Tibial nerve (tissue), 4 donors: ENCODE results near the gene SENP3. TPM values are rescaled to one million over a fixed set of nuclear protein-coding genes. Genes with fewer than 3 reads are reported as not detected.
A peak's percentile ranks its signal among the peaks of the same experiment; 100 is the strongest.

Experiments used
- DNase-seq, 2 donors: peaks; one replicate each; pipeline ENCODE4 v3.0.0-alpha.2; 2019; ENCODE audit warnings: low spot score in 2 of 2
- H3K27ac ChIP-seq, 4 donors: fragments of 200-600 bp; sonication (generic) in 3 of 4; one replicate each; pipeline ENCODE4 v1.5.1; 2017 to 2019; ENCODE audit warnings: mild to moderate bottlenecking in 1 of 4
- H3K27me3 ChIP-seq, 2 donors: fragments of 200-600 bp; sonication (generic) in 1 of 2; one replicate each; pipeline versions ENCODE4 v1.5.1 to v1.6.0; 2017 to 2019
- H3K36me3 ChIP-seq, 3 donors: fragments of 200-600 bp; sonication (generic); one replicate each; pipeline ENCODE4 v1.5.1; 2018 to 2019
- H3K4me1 ChIP-seq, 4 donors: fragments of 200-600 bp; sonication (generic) in 3 of 4; one replicate each; pipeline ENCODE4 v1.5.1; 2017 to 2019
- H3K4me3 ChIP-seq, 4 donors: fragments of 200-600 bp; sonication (generic) in 3 of 4; one replicate each; pipeline ENCODE4 v1.5.1; 2017 to 2019; ENCODE audit warnings: mild to moderate bottlenecking in 1 of 4, moderate library complexity in 1 of 4
- H3K9me3 ChIP-seq, 4 donors: fragments of 200-600 bp; sonication (generic) in 3 of 4; one replicate each; pipeline ENCODE4 v1.5.1; 2017 to 2019
- EP300 ChIP-seq, 2 donors: sonication (generic); formaldehyde crosslinking; IDR thresholded peaks; one replicate each; pipeline ENCODE4 v1.6.1; 2017; ENCODE audit warnings: antibody characterized with exemption in 2 of 2, mild to moderate bottlenecking in 1 of 2
- POLR2A ChIP-seq, 2 donors: fragments of 450-650 bp; IDR thresholded peaks; one replicate each; pipeline ENCODE4 v1.6.1; 2017; ENCODE audit warnings: antibody characterized with exemption in 2 of 2, mild to moderate bottlenecking in 2 of 2, moderate library complexity in 2 of 2
- WGBS, 2 donors: methylation state at CpG; one replicate each; pipeline ENCODE4 v1.1.5; 2018; 5-methylcytosine and 5-hydroxymethylcytosine counted together
- total RNA-seq, 4 donors: library from RNA; depleted of rRNA; stranded (reverse); fragments of >200 nt; gene quantifications; one replicate each; pipeline ENCODE4 v1.1.0, GENCODE V29; 2016
- TF ChIP-seq, protein P1 (sequence below), 5 experiments: fragments of 200-600 bp in 3 of 5; fragments of 450-650 bp in 2 of 5; sonication (generic) in 3 of 5; IDR thresholded peaks; one replicate each; pipeline ENCODE4 v1.5.1; 2016 to 2019; ENCODE audit warnings: antibody characterized with exemption in 5 of 5, mild to moderate bottlenecking in 3 of 5, moderate library complexity in 2 of 5

Gene SENP3
- total RNA-seq, 4 donors from 2014 or later: 54.3 to 75.4 (median 59.0) TPM

DNA sequence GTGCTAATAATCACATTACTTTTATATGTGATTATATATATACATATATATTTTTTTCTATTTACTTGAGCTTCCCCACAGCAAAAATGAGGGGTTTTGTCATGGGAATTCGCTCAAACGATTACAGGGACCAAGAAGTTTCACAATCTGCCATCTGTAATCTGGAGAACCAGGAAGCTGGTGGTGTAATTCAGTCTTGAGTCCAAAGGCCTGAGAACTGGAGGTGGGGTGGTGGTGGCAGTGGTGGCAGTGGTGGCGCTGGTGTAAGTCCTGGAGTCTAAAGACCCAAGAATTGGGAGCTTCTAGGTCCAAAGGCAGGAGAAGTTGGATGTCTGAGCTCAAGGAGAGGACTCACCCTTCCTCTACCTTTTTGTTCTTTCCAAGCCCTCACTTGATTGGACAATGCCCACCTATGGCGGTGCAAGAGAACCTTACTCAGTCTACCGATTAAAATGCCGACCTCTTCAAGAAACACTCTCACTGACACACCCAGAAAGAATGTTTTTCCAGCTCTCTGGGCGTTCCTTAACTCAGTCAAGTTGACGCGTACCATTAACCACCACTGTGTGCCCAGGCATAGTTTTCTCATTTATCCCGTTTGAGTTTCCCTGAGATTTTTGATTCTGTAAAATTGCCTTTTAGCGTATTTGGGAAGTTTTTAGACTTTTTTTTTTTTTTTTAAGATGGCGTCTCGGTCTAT, 45.7 kb upstream of the SENP3 start:
- no peak for DNase-seq
- TF ChIP-seq EP300 (IDR thresholded peaks at IDR 0.05) (no peak), POLR2A (IDR thresholded peaks at IDR 0.05) (no peak)
- TF ChIP-seq, protein P1, sequence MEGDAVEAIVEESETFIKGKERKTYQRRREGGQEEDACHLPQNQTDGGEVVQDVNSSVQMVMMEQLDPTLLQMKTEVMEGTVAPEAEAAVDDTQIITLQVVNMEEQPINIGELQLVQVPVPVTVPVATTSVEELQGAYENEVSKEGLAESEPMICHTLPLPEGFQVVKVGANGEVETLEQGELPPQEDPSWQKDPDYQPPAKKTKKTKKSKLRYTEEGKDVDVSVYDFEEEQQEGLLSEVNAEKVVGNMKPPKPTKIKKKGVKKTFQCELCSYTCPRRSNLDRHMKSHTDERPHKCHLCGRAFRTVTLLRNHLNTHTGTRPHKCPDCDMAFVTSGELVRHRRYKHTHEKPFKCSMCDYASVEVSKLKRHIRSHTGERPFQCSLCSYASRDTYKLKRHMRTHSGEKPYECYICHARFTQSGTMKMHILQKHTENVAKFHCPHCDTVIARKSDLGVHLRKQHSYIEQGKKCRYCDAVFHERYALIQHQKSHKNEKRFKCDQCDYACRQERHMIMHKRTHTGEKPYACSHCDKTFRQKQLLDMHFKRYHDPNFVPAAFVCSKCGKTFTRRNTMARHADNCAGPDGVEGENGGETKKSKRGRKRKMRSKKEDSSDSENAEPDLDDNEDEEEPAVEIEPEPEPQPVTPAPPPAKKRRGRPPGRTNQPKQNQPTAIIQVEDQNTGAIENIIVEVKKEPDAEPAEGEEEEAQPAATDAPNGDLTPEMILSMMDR (IDR thresholded peaks at IDR 0.05): no peak
- Histone ChIP-seq H3K27me3 (no peaks in the 10 kb centered on the region), H3K27ac (peak overlapping the region in 1 of 4 donors; percentile 1), H3K36me3 (peaks cover 3 to 36% (median 17%) of the 10 kb centered on the region in 3 donors), H3K9me3 (no peaks in the 10 kb centered on the region), H3K4me3 (no peak overlapping the region), H3K4me1 (peaks cover 0 to 13% (median 0%) of the 10 kb centered on the region in 4 donors)
- 80 to 82% methylated on average over 13 of the region's 13 CpGs for WGBS, 2 donors

DNA sequence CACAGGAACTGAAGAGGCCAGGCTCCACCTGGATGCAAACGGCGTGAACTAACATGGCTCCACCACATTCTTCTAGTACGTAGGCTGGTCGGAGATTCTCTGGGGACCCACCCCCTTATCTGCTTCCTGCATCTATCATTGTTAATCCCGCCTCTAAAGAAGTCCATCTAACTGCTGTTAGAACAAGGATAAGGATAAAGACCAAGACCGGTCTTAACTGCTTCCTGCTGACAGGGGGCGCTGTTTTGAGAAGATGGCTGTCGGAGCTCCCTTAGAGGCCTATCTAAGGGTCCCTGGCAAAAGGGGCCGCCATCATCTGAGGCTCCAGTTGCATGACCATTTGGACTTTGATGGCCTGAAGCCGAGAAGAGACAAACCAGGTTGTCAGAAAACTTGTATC, 38.7 kb upstream of the SENP3 start:
- TF ChIP-seq EP300 (IDR thresholded peaks at IDR 0.05): no peak
- TF ChIP-seq, protein P1 (IDR thresholded peaks at IDR 0.05): peak in 4 of 5 experiments; percentile 21 to 40 (median 30)
- H3K27ac ChIP-seq: no peak overlapping the region
- WGBS, 2 donors: 42 to 43% methylated on average over 10 of the region's 10 CpGs
- no peak overlapping the region for H3K4me3 ChIP-seq
- H3K4me1 ChIP-seq: no peaks in the 10 kb centered on the region
- no peaks in the 10 kb centered on the region for H3K27me3 ChIP-seq
- peaks cover 0 to 2% (median 0%) of the 10 kb centered on the region in 4 donors for H3K9me3 ChIP-seq
- DNase-seq: peak in 1 of 2 donors; percentile 13
- H3K36me3 ChIP-seq: no peaks in the 10 kb centered on the region

DNA sequence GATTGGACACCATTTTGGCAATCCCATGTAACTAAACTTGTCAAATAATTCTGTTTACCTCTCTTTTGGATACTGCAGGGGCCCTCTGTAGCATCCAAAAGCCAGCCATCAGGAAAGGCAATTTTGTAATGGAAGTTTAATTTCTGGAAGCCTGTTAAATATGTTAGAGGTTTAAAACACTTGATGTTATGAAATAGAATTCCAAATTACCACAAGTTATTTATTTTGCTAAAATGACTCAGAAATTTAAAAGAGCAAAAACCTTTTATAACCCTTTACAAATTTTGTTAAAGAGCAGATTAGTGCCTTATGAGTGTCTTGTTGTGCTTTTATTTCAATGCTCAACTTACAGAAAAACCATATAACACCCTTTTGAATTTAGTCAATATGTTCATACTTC, 32.9 kb upstream of the SENP3 start:
- peaks cover 0 to 26% (median 6%) of the 10 kb centered on the region in 4 donors for H3K9me3 ChIP-seq
- DNase-seq: no peak
- no peaks in the 10 kb centered on the region for H3K4me1 ChIP-seq
- no peaks in the 10 kb centered on the region for H3K36me3 ChIP-seq
- H3K4me3 ChIP-seq: no peak overlapping the region
- TF ChIP-seq, protein P1 (IDR thresholded peaks at IDR 0.05): no peak
- no peak overlapping the region for H3K27ac ChIP-seq
- no peaks in the 10 kb centered on the region for H3K27me3 ChIP-seq

DNA sequence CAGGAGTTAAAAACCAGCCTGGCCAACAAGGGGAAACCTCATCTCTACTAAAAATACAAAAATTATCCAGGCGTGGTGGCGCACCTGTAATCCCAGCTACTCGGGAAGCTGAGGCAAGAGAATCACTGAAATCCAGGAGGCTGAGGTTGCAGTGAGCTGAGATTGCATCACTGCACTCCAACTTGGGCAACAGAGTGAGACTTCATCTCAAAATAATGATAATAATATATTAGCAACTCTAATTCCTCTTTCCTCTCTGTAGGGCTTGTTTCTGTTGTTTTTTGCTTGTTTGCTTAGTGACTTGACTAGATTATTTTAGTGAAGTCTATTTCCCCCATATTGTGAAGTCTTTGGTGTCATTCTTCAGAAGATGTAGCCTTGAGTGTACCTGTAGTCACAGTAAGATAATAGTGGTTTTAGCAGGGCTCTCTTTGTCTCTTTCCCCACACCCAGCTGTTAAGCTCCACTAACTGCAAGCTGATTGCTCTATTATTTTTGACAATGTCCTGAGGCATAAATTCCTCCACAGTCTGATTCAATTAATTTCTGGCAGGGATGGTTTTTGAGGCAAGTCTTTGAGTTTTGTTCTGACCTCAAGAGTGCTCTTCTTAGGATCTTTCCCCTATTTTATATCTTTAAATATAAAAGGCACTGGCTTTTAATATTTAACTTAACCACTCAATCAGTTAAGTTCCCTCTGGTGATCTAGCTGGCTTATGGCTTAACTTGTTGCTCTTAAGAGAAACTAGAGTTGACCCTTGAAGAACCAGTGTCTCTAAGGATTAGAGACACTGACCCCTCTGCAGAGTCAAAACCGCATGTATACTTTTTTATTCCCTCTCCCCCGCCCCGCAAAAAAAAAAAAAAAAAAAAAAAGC, 31.5 kb upstream of the SENP3 start:
- no peaks in the 10 kb centered on the region for H3K4me1 ChIP-seq
- no peak overlapping the region for H3K4me3 ChIP-seq
- H3K27me3 ChIP-seq: no peaks in the 10 kb centered on the region
- WGBS, 2 donors: 90 to 91% methylated on average over 6 of the region's 6 CpGs
- no peak overlapping the region for H3K27ac ChIP-seq
- H3K36me3 ChIP-seq: no peaks in the 10 kb centered on the region
- no peak for DNase-seq
- no peak for TF ChIP-seq EP300 (IDR thresholded peaks at IDR 0.05)
- TF ChIP-seq, protein P1 (IDR thresholded peaks at IDR 0.05): no peak
- no peak for TF ChIP-seq POLR2A (IDR thresholded peaks at IDR 0.05)
- H3K9me3 ChIP-seq: peaks cover 0 to 26% (median 6%) of the 10 kb centered on the region in 4 donors

DNA sequence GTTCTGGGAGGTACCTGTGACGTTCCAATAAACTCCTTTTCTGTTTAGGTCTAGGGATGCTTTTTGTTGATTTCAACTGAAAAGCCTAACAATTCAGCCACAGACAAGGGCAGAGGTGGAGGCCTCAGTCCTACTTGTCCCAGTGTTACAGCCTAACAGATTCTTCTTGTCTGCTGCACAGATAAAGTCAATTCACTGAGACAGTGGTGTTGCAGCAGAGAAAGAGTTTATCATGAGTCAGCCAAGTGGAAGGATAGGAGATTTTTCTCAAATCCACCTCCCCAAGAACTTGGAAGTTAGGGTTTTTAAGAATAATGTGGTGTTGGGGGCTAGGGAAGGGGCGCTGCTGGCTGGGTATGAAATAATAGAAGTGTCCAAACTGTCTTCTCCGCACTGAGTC, 23.7 kb upstream of the SENP3 start:
- peaks cover 0 to 7% (median 0%) of the 10 kb centered on the region in 4 donors for H3K9me3 ChIP-seq
- DNase-seq: no peak
- WGBS, 2 donors: 72 to 75% methylated on average over 3 of the region's 3 CpGs
- H3K4me1 ChIP-seq: no peaks in the 10 kb centered on the region
- no peaks in the 10 kb centered on the region for H3K36me3 ChIP-seq
- no peak overlapping the region for H3K27ac ChIP-seq
- TF ChIP-seq EP300 (IDR thresholded peaks at IDR 0.05): no peak
- TF ChIP-seq, protein P1 (IDR thresholded peaks at IDR 0.05): no peak
- TF ChIP-seq POLR2A (IDR thresholded peaks at IDR 0.05): no peak
- H3K27me3 ChIP-seq: no peaks in the 10 kb centered on the region
- H3K4me3 ChIP-seq: no peak overlapping the region
